ENCODE results near the gene CDKN2B.
A peak's percentile ranks its signal among the peaks of the same experiment; 100 is the strongest.

The CDKN2B gene

DNA sequence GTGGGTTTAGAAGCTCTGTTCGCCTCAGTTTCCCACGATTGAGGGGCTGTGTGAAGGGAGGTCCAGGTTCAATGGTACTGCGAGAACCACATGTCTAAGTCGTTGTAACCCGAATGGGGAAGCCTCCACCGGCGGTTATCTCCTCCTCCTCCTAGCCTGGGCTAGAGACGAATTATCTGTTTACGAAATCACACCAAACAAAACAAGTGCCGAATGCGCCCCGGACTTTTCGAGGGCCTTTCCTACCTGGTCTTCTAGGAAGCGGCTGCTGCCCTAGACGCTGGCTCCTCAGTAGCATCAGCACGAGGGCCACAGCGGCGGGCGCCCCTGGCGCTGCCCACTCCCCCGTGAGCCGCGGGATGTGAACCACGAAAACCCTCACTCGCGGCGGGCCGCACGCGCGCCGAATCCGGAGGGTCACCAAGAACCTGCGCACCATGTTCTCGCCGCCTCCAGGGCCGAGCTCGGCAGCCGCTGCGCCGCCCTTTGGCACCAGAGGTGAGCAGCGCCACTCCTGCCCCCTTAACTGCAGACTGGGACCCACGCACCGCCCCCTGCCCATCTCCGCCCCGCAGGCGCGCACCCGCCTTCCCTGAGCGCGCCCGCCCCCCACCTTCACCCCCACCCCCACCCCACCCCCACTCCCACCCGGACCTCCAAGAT lies 15.1 kb downstream of the CDKN2B start, which contains the start of gene CDKN2A:
CDKN2A (minus strand) TSS at position 500 of the 663 bp plus-strand sequence.
- TF ChIP-seq, protein P1, sequence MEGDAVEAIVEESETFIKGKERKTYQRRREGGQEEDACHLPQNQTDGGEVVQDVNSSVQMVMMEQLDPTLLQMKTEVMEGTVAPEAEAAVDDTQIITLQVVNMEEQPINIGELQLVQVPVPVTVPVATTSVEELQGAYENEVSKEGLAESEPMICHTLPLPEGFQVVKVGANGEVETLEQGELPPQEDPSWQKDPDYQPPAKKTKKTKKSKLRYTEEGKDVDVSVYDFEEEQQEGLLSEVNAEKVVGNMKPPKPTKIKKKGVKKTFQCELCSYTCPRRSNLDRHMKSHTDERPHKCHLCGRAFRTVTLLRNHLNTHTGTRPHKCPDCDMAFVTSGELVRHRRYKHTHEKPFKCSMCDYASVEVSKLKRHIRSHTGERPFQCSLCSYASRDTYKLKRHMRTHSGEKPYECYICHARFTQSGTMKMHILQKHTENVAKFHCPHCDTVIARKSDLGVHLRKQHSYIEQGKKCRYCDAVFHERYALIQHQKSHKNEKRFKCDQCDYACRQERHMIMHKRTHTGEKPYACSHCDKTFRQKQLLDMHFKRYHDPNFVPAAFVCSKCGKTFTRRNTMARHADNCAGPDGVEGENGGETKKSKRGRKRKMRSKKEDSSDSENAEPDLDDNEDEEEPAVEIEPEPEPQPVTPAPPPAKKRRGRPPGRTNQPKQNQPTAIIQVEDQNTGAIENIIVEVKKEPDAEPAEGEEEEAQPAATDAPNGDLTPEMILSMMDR (conservative IDR thresholded peaks at IDR 0.05): no peak
- TF ChIP-seq ZFX (IDR thresholded peaks at IDR 0.05): no peak
- H3K27ac ChIP-seq: peak within 1 kb of the TSS; percentile 84

DNA sequence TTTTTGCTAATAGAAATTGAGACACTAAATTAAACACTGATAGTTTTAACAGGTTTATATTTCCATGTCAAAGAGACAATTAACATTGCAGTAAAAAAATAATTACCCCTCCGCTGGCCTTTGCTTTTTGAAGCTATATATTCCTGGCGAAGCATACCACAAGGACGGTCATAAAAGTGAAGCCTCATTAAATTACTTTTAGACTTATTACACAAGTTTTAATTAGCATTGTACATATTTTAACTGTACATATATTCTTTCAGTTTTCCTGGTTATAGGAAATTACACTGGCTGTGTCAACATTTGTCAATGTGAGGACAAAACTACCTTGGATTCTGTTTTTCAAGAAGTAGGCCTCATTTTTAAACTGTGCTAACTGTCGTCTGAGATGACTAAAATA lies 16.1 kb downstream of the CDKN2B start:
- TF ChIP-seq ZFX (IDR thresholded peaks at IDR 0.05): no peak
- TF ChIP-seq, protein P1 (conservative IDR thresholded peaks at IDR 0.05): no peak
- H3K27ac ChIP-seq: peak overlapping the region; percentile 84

DNA sequence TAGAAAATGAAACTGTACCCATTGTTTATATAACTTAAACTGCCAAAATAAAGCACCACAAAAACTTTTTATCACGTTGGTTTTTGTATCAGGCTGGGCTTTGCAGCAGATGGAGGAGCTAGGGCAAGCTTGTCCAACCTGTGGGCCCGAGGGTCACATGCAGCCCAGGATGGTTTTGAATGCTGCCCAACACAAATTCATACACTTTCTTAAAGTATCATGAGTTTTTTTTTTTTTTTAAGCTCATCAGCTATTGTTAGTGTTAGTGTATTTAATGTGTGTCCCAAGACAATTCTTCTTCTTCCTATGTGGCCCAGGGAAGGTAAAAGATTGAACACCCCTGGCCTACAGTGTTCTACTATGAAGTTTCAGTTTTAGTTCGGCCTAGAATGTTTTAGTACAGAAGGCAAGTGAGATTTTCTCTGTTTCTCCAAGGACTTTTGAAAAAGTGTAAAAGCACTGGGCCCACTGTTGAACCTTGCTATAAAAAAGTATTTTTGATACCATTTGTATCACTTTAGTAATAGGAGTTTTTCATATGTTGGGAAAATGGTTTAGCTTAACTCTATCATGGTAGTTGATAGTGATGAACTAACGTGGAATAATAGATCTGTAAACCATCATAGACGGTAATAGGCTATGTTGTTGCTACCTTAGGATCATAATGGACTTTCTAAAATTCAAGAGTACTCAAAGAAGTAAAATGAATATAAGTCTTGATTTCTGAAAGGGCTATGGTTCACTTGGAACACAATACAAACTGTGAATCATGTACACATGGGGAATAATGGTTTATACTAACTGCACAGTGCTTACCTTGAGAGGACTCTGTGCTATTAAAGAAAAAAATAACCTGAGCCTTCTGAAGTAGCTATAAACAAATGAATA lies 17.8 kb downstream of the CDKN2B start:
- no peak for TF ChIP-seq ZFX (IDR thresholded peaks at IDR 0.05)
- TF ChIP-seq, protein P1 (conservative IDR thresholded peaks at IDR 0.05): no peak
- H3K27ac ChIP-seq: no peak overlapping the region

DNA sequence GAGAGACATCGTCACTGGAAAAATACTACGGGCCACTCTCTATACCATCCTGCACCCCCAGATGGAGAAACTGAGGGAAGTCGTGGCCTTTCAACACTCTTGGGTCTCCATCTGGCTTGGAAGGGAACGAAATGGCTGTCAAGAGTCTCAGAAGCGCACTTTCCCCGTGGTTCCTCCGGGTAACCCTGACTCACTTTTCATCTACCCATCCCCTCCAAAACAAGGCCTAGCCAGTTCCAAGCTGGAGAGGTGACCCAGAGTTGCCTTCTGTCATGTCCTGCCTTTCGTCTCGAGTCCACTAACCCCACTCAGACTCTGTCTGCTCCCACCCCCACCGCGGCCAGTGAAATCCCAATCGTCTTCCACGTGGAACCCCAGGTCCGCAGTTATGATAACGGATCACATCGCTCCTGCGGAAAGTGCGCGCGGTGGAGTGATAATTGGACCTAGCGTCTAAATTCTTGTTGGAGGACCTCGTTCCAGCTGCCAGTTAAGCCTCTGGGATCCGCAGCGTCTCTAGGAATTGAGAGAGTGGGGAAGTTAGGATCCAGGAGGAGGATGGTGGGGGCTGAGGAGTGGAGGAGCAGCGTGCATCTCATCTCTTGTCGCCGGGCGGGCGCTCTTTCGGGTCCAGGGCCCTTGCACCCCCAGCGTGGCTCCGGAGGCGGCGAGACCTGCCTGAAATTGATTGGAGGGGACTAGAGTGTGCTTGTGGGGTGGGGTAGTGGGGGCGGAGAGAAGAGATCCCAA lies 19.5 kb downstream of the CDKN2B start:
- TF ChIP-seq ZFX (IDR thresholded peaks at IDR 0.05): no peak
- TF ChIP-seq, protein P1 (conservative IDR thresholded peaks at IDR 0.05): no peak
- H3K27ac ChIP-seq: no peak overlapping the region

DNA sequence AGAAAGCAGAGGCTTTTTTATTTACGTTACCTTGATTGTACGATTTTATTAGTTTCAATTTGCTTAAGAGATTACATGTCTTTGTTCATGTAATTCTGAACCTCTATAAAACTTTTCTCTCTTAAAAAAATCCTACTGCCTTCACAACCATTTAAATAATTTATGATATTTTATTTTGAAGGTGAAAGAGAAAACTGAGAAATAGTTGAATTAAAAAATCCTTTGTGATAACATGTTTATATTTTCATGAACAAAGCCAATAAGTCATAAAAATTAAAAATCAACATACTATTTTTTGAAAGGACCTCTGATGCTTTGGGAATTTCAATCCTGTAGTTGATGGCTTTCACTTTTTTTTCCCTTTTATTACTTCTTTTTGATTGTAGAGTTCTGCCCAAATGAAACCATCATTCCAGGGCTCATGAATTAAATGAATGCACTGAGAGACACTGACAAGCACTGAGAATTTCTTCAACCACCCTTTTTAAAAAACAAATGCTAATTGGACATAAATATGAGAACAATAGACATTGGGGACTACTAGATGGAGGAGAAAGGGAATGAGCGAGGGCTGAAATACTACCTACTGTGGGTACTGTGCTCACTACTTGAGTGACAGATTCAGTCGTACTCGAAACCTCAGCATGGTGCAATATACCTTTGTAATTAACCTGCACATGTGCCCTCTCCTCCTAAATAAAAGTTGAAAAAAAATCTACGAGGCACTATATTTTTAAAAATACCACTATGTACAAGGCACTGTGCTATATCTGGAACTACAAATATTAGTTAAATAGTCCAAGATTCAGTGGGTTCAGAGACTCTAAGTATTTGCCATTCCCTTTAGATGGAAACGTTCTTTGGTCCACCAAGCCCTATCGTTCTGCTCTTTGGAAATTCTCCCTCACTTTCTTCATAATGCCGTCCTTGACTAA lies 20.8 kb downstream of the CDKN2B start:
- TF ChIP-seq, protein P1 (conservative IDR thresholded peaks at IDR 0.05): no peak
- TF ChIP-seq ZFX (IDR thresholded peaks at IDR 0.05): no peak

DNA sequence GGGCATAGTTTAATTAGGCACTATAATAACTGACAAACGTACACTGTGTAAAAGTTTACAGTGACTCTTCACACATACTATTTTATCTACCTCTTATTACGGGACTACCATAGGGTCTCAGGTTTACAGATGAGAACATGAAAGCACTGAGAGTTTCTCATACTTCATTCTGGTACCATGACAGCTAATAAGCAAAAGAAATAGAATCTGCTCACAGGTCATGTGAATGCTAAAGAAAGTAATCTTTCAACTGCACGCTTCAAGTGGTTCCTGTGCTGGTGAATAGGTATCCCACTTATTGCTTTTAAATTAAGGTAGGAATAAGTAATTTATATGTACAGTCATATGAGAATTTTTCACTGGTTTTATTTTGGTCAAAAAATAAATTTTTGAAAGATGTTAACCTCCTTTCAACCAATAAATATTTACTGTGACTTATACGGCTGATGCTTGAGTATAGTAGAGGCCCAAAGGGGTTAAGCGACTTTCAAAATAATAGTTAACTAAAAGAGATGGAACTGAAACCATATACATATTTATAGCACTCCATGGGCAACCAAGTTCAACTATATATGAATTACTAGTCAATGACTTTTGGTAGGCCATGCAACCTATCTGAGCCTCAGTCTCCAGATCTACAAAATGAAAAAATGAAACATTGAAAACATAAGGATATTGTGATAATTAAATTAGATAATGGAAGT lies 23.0 kb downstream of the CDKN2B start:
- H3K27ac ChIP-seq: no peak overlapping the region
- TF ChIP-seq, protein P1 (conservative IDR thresholded peaks at IDR 0.05): no peak
- TF ChIP-seq ZFX (IDR thresholded peaks at IDR 0.05): no peak

More for the DNA sequence above, 20.8 kb downstream of the CDKN2B start:
- H3K27ac ChIP-seq: no peak overlapping the region
